Islet of Langerhans (tissue), 1 donor: Measurements from ENCODE around the gene PTN.

ENCODE experiments used
- FAIRE-seq: peaks from one replicate; lab custom pipeline; 2011; peaks lifted over from hg19 to GRCh38; lab: Jason Lieb, UNC

Gene PTN

GRCh38 chr7:137343281-137343841 lies at the start of gene PTN:
Gene PTN, minus strand, starts transcription at chr7:137343733. Its CDS starts 88,760 bp downstream, at chr7:137254973.
- FAIRE-seq, result no peak

GRCh38 chr7:137390076-137390475 lies 46.5 kb upstream of the PTN start:
- no peak for FAIRE-seq

GRCh38 chr7:137388916-137389315 lies 45.4 kb upstream of the PTN start:
- no peak for FAIRE-seq

GRCh38 chr7:137386966-137387365 lies 43.4 kb upstream of the PTN start:
- FAIRE-seq, result no peak

GRCh38 chr7:137381045-137381444 lies 37.5 kb upstream of the PTN start:
- FAIRE-seq, result no peak

GRCh38 chr7:137373507-137373906 lies 30.0 kb upstream of the PTN start:
- FAIRE-seq, result no peak

- no peak for FAIRE-seq
Observed at GRCh38 chr7:137371616-137372015, 28.1 kb upstream of the PTN start.

- no peak for FAIRE-seq
Observed at GRCh38 chr7:137366995-137367394, 23.5 kb upstream of the PTN start.

- FAIRE-seq, result no peak
Observed at GRCh38 chr7:137363683-137364082, 20.1 kb upstream of the PTN start.

- FAIRE-seq, result no peak
Observed at GRCh38 chr7:137360087-137360679, 16.6 kb upstream of the PTN start.

GRCh38 chr7:137354961-137355360 lies 11.4 kb upstream of the PTN start:
- no peak for FAIRE-seq

GRCh38 chr7:137354396-137354795 lies 10.9 kb upstream of the PTN start:
- no peak for FAIRE-seq

GRCh38 chr7:137351941-137352340 lies 8.4 kb upstream of the PTN start:
- no peak for FAIRE-seq

- no peak for FAIRE-seq
Observed at GRCh38 chr7:137345799-137346449, 2.4 kb upstream of the PTN start.

GRCh38 chr7:137342828-137343261 lies 688 bp downstream of the PTN start:
- FAIRE-seq, result no peak

- no peak for FAIRE-seq
Observed at GRCh38 chr7:137342265-137342664, 1.3 kb downstream of the PTN start.

GRCh38 chr7:137337902-137338301 lies 5.6 kb downstream of the PTN start:
- FAIRE-seq, result no peak

- no peak for FAIRE-seq
Observed at GRCh38 chr7:137335814-137336213, 7.7 kb downstream of the PTN start.

GRCh38 chr7:137331378-137331777 lies 12.2 kb downstream of the PTN start:
- FAIRE-seq, result no peak

- FAIRE-seq, result no peak
Observed at GRCh38 chr7:137329411-137329810, 14.1 kb downstream of the PTN start.

GRCh38 chr7:137328373-137329120 lies 15.0 kb downstream of the PTN start:
- no peak for FAIRE-seq

GRCh38 chr7:137325927-137326326 lies 17.6 kb downstream of the PTN start:
- no peak for FAIRE-seq
